Measurements from ENCODE around the gene PEX16. TPM values are rescaled to one million over a fixed set of nuclear protein-coding genes. Genes with fewer than 3 reads are reported as not detected.
A peak's percentile ranks its signal among the peaks of the same experiment; 100 is the strongest.
"Not testable (repeated sequence)": the region's sequence is repeated elsewhere in the genome, so short reads cannot be mapped to it uniquely, and the experiment has no call there.

The PEX16 gene
- total RNA-seq, 1 donor from 2014 or later, result 22.7 TPM

GRCh38 chr11:45902452-45903380, 15.0 kb downstream of the PEX16 start:
- no peak for TF ChIP-seq CTCF (IDR thresholded peaks at IDR 0.05)
- Histone ChIP-seq H3K4me1 (peaks cover 17% of the 10 kb centered on the region), H3K27ac (no peak overlapping the region), H3K4me3 (no peak overlapping the region), H3K36me3 (no peaks in the 10 kb centered on the region), H3K9me3 (no peaks in the 10 kb centered on the region), H3K27me3 (ENCODE audit: low read depth) (peaks cover 19% of the 10 kb centered on the region)
- no peak for DNase-seq
- intact Hi-C loops (cut with DNase I), result no loop called here
- no peak for ATAC-seq

DNA sequence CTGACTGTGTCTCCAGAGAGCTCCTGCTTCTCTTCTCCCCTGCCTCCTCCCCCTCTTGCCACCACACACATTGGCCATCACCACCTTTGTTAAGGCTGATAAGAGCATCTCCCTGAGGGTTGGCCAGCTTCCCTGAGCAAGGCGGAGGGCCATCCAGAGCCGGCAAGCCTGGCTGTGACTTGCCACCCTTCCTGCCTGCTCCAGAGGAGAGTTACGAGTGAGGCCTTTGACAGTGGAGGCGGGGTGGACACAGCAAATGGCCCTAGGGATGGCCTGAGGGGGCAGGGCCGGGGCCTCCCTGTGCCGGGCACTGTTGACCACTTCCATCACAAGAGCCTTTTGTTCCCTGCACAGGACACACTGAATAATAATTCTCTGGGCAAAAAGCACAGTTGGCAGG, 16.1 kb downstream of the PEX16 start:
- DNase-seq, result no peak
- H3K27me3 ChIP-seq (ENCODE audit: low read depth), result peaks cover 19% of the 10 kb centered on the region
- intact Hi-C loops (cut with DNase I), result no loop called here

DNA sequence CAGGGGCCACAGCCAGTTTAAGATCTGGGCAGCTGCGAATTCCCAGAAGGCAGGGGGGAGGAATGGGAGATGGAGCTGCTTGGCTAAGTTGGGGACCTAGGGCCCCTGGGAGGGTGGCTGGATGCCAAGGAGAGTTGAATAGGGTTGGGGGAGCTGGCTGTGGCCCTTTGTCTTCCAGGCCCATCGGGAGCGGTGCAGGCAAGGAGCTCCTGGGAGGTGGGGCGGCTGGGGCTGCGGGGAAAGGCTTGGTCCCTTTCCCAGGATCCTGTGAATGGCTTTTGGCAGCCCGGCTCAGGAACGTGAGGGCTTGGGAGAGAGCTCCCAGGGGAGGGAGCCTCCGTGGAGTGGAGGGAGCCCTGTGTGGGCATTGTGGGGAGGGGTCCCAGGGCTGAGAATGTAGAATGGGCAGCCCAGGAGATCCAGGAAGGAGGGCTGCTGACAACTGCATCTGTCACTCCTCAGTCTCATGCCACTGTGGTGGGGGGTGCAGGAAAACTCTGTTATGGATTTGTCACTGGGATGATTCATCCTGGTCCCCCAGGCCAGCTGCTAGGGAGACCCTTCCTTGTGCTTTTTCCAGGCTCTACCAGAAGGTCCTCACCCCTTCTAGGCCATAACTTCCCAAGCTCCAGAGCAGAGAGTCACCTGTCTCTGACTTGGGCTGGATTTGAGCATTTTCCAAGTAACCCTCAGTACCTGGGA, 16.6 kb downstream of the PEX16 start:
- peaks cover 24% of the 10 kb centered on the region for H3K27me3 ChIP-seq (ENCODE audit: low read depth)
- TF ChIP-seq CTCF (IDR thresholded peaks at IDR 0.05), result no peak
- no peak overlapping the region for H3K27ac ChIP-seq
- ATAC-seq (peak in 1 of 2 donors; percentile 2), DNase-seq (no peak)
- H3K36me3 ChIP-seq, result no peaks in the 10 kb centered on the region
- H3K4me1 ChIP-seq, result peaks cover 17% of the 10 kb centered on the region
- intact Hi-C loops (cut with DNase I), result no loop called here
- H3K9me3 ChIP-seq, result no peaks in the 10 kb centered on the region
- H3K4me3 ChIP-seq, result peak overlapping the region; percentile 59

More for the DNA sequence above, 16.1 kb downstream of the PEX16 start:
- TF ChIP-seq CTCF (IDR thresholded peaks at IDR 0.05), result no peak
- Histone ChIP-seq H3K4me3 (no peak overlapping the region), H3K9me3 (no peaks in the 10 kb centered on the region), H3K36me3 (no peaks in the 10 kb centered on the region), H3K4me1 (peaks cover 17% of the 10 kb centered on the region), H3K27ac (no peak overlapping the region)
- no peak for ATAC-seq

- H3K9me3 ChIP-seq; H3K36me3 ChIP-seq; intact Hi-C loops (cut with DNase I); H3K27ac ChIP-seq; DNase-seq: not testable (repeated sequence)
- peaks cover 17% of the 10 kb centered on the region for H3K4me1 ChIP-seq
- peak; percentile 4 to 48 for ATAC-seq
- H3K4me3 ChIP-seq, result peak overlapping the region; percentile 59
- peaks cover 27% of the 10 kb centered on the region for H3K27me3 ChIP-seq (ENCODE audit: low read depth)
Observed at GRCh38 chr11:45900175-45900800, 17.4 kb downstream of the PEX16 start.

DNA sequence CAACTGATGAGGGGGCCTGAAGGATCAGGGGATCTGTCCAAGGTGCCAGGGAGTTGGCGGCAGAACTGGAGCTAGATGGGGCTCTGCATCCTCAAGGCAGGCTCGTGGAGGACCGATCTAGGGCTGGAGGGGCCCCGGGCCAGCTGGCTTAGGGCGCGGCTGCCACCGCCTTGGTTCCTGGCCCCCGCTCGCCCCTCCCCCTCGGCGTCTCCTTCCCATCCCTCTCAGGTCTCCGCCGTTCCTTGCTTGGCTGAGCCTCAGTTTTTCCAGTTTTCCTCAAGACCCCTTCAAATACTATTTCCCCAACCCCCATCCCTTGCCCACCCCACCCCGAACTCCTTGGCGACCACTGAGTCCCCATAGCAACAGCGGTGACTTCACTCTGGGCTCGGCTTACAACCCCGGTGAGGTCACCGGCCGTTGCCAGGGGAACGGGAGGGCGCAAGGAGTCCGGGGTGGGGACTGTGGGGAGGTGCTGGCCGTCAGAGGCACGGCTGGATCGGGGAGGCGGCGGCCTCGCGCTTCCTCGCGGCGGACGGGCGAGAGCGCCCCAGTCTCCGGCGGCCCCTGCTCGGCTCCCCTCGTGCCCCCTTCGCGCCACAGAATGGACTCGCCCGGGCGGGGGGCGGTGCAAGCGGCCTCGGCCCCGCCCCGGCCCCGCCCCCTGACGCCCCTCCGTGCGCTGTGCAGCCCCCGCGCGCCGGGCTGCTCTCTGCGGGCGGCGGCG, 18.1 kb downstream of the PEX16 start:
- H3K4me3 ChIP-seq, result peak overlapping the region; percentile 59
- H3K27ac ChIP-seq, result peak overlapping the region; percentile 41
- H3K9me3 ChIP-seq, result no peaks in the 10 kb centered on the region
- H3K4me1 ChIP-seq, result peaks cover 17% of the 10 kb centered on the region
- ATAC-seq (peak; percentile 81 to 88), DNase-seq (peak; percentile 85)
- no peak for TF ChIP-seq CTCF (IDR thresholded peaks at IDR 0.05)
- intact Hi-C loops (cut with DNase I), result no loop called here
- no peaks in the 10 kb centered on the region for H3K36me3 ChIP-seq
- peaks cover 27% of the 10 kb centered on the region for H3K27me3 ChIP-seq (ENCODE audit: low read depth)

All from lower lobe of right lung (tissue), 2 donors.